Measurements from ENCODE around the gene ARHGAP18.

Gene ARHGAP18

DNA sequence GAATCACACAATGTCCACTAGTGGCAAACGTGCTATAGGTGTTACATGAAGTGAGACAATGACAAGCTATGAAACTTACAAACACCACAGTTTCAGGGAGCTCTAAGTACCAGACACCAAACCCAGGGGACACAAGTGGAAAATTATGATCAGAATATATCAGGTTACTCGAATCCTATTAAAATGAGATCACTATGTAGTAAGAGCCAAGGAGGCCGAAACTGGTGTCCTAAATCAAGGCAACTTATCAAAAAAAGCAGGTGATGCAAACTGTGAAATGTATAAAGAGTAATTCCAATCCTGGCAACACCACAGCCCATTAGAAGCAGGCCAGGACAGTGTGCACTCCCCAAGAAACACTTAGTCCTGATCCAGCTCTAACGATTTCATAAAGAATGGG is 100.3 kb downstream of the ARHGAP18 start:
- no peak for DNase-seq

DNA sequence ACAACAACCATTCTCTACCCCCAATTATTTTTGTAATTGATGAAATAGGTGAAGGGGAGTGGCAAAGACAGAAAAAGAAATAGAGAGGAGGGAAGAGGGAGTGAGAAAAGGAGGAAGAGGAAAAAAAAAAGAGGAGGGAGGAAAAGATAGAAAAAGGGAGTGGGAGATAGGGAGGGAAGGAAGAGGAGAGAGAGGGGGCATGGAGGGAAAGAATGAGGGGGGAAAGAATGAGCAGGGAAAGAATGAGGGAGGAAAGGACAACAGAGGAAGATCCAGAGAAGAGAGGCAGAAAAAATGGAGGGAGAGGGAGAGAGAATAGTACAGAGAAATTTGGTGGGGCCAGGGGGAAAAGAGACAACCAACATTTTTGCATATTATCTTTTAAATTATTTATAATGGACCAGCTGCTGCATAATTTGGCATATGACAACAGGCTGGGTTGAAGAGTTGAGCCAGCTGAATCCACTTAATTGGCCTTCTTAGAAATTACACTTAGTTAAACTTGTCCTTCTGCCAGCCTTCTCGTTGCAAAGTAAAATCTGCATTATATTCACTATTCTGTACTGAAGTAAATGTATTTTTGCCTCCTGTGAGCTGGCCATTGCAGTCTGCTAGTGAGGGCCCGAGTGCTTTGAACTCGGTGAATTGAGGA is 101.0 kb downstream of the ARHGAP18 start:
- DNase-seq: no peak

DNA sequence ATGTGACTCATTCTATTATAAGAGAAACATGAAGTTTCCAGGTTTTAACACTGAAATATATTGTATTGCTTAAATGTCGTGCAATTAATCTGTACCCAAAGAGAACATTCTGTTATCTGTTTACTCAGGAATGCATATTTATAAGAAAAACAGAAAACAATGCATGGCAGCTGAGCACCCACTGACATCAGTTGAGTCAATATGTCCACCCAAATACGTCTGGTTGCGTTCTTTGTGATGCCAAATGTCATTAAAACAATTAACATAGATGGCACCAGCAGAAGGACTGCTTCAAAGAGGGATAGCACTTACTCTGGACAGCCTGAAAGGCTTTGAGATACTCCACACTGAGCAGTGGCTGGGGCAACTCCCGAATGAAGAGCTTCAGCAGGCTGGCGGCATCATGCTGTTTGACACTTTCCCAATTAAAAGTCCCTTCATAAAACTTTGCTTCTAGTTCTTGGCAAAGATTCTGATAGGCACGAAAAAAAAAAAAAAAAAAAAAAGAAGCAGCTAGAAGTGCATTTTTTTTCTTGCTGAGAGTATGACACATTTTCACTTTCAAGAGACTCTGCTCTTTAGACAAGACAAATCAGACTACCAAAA is 102.3 kb downstream of the ARHGAP18 start:
- DNase-seq: no peak

DNA sequence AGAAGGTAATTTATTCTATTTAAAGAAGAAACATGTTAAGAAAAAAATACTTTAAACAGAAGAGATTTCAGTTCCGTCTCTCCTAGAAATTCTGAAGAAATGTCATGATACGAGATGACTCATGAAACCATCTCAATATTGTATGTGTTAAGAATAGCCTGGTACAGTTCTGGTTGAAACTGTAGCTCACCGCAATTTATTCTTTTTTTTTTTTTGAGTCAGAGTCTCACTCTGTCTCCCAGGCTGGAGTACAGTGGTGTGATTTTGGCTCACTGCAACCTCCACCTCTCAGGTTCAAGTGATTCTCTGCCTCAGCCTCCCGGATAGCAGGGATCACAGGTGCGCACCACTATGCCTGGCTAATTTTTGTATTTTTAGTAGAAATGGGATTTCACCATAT is 103.3 kb downstream of the ARHGAP18 start:
- DNase-seq: peak; percentile 18

DNA sequence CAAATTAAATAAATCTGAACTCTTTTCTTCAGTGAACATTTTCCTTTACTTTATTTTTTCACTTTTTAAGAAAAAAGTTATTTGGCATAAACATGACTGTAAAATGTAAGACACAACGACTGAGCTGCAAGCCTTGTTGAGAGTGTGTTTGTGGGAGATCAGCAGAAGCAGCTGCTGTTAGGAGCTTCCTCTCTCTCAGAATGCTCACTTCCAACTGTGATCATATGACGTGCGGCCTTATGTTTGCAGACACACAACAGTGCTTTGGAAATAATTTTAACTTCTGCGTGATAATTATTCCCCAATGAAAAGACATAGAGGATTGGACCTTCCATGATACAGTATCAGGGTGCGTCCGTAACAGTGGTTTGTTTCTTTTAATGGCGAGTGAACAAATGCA is 104.0 kb downstream of the ARHGAP18 start:
- DNase-seq: no peak

DNA sequence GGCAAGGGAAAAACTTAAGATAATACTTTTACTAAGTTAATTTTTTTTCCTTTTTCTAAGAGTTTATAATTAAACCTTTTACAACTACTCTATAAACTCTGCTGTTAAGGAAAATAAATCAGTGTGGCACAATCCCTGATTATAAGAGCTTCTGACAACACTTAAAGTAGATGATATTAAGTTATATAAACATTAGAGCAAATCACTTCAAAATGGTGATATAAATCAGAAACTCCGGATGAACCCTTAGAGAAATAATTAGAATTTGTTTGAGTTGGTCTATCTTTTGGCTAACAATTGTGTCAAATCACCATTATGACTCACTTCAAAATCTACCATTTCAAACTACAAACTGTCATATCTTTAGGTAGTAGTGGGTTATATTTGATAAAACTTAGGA is 104.9 kb downstream of the ARHGAP18 start:
- no peak for DNase-seq

DNA sequence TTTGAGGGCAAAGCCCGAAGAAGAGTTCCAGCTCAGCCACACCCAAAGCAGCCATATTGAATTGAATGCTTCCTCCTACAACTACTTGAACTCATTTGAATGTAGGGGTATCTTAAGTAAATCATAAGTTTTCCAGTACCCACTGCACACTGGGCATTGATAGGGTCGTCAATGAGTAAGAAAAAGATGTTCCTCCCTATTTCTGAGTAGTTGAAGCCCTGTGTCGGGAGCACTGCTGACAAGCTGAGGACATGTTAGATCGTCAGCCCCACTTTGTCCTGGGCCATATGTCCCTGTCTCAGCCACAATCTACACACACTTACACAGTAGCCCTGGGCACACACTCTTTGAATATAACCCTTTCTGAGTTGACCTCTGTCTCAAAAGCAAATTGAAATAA is 105.7 kb downstream of the ARHGAP18 start:
- no peak for DNase-seq

DNA sequence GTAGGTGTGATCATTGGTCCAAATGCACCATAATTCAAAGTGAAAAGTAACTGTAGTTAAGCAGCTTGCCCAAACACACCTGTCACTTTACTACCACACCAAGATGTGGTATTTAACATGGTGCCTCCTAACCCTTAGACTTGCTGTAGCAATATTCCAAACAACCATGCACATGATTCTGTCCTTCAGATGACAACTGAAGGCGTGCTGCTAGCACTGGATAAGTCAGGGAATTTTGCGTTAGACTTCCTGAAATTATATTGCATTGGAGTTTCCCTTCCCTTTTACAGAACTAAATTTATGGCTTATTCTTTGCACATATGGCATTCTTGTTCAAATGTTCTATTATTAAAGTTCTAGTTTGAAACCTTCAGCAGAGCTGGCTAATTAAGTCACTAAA is 106.2 kb downstream of the ARHGAP18 start:
- no peak for DNase-seq

DNA sequence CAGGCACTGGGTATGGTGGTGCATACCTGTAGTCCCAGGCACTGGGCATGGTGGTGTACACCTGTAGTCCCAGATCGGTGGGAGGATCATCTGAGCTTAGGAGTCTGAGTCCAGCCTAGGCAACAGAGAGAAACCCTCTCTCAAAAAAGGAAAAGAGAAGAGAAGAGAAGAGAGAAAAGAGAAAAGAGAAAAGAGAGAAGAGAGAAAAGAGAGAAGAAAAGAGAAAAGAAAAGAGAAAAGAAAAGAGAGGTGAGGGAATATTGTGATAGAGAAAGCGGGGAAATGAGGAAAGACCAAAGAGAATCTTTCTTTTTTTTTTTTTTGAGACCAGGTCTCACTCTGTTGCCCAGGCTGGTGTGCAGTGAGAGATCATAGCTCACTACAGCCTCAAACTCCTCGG is 108.7 kb downstream of the ARHGAP18 start:
- no peak for DNase-seq

DNA sequence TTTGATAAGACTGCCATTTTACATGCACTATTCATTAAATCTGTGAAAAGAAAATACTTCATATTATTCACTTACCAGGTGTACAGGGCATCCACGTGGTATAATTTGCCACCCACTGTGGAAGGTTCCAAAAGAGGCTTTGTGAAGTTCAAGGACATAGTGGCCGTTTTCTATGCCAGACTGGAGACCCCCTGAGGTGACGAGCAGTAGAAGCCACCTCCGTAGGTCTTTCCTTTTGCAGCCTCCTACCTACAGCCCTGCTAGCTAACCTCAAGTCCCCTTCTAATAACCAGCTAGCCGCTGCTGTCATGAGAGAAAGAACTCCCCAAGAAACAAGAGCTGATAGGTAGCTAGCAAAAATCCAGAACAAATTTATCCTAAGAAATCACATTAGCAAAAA is 110.5 kb downstream of the ARHGAP18 start:
- DNase-seq: no peak

DNA sequence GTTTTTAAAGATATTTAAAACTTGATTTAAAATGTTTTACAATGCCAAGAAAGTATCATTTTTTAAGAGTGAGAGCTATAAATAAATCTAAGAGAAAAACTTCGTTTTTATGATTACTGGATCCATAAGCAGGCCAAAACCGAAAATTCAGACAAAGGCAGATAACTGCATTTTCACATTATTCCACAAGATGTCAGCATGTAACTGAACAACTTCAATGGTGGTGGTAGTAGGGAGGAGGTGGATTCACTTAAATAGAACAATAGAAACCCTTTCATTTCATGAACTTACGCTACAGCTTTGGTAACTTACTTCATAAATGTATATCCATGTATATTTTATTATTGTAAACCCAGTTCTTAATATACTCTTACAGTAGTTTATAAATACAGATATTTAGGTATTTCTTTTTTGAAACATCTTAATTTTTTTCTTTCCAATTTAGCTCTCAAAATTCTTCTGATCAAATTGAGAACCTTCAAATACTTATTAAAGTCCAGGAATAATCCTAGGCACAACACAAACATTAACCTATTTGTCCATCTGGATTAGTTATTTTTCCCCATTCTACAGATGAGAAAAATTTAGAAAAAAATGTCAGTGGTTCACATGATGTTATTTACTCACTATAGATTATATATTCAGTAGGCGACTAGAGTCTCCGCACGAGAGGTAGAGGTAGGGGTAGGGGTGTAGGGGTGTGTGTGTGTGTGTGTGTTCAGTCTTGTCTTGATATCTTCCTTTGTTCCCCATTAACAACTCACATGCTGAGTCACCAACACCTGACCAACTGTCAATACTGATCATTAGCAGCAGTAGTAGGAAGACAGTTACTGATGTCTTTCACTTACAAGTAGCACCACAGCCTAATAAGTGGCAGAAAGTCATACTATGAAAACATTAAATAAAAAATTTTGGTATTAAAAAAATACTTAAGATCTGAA is 111.5 kb downstream of the ARHGAP18 start:
- DNase-seq: peak; percentile 70

DNA sequence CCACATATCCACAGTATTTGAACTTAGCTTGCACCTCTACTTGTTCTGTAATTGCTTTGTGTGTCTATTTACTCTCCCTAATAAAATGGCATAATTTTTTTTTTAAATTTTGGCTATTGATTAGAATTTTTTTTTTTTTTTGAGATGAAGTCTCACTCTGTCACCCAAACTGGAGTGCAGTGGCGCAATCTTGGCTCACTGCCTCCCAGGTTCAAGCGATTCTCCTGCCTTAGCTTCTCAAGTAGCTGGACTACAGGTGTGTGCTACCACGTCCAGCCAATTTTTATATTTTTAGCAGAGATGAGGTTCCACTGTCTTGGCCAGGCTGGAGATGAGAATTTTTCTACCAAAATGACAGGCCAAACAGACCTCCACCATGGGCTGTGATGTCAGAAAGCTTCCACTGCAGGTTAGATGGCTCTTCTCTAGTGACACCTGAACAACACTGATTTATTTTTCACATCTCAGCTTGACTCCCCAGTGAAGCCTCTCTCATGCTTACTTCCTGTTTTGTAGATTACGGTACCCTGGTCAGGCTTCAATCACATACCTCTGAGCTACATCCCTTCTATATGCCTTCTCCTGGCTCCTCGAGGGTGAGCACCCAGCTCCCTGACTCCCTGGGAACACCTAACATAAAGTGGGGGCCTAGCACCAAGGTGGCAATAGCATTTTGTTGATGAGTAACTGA is 112.8 kb downstream of the ARHGAP18 start:
- no peak for DNase-seq

DNA sequence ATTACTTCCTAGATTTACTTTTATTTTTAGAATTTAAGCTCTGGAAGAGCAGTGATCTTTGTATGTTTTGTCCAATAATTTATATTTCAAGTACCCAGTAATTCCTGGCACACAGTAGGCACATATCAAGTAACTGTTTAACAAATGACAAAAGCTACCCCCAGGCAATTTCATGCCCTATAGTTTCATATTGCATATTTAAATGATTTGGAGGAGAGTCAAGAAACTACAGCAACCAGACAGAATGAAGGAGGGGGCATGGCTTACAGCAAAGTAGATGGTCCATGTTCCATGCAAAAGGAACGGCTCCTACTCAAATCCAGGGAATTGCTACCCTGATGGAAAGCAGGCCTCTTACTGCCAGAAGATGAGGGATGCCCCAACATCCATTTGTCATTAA is 113.5 kb downstream of the ARHGAP18 start:
- DNase-seq: no peak

DNA sequence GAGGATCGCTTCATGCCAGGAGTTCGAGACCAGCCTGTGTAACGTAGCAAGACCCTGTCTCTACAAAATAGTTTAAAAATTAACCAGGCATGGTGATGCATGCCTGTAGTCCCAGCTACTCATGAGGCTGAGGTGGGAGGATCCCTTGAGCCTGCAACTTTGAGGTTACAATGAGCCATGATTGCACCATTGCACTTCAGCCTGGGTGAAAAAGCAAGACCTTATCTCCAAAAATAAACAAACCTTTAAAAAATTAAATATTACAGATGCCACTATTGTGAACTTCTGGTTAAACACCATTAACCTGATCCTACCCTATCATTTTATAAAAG is 116.8 kb downstream of the ARHGAP18 start:
- DNase-seq: no peak

DNA sequence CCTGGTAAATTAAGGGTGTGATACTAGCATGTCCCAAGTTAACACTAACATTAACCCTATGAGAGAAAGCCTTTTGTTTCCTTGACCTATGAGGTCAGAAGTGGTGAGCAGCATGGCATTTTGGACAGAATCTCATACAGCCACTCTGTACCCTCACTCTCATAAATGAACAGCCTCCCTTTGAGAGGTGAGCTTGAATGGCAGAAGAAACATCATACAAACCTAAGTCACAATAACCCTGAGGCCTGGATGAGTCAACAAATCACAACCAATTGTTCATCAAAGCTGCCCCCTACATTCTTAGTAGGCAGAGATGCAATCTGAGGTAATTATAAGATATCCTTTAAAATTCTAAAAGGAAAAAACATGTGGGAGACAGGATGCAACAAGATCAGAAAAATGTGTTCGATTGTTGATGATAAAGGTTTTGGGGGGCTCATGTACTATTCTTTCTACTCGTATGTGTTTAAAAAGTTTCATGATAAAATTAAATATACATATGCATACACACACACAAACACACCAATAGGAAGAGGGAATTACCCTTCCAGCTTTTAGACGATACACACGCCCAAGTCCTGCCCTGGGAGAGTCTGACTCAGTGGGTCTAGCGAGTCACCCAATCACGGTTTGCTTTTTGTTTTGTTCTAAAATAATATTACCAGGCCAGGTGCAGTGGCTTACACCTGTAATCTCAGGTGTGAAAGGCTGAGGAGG is 117.3 kb downstream of the ARHGAP18 start:
- no peak for DNase-seq

DNA sequence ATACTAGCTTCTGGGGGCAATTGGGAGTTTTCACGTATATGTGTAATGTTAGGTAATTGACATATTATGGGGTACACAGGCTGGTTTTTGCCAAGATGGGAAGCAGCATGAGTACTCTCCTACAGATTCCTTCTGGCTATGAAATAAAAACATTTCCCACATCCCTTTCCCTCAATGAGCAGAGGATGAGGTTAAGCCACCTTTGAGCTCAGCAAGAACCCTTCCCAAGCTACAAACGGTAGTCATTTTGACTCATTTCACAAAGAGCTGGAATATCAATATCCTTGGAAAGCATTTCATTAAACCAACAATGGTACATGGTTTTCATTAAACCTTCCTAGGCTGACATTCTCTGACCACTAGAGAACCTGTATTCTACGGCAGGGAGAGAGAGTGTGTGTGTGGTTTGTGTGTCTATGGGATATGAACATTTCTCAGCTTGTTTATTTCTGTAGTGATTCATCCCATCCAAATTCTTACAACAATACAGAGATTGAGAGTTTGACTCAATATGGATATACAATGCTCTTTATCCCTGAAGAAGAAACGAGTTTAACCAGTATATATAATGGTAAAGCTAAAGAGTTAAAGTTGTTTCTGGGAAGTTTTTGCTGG is 119.5 kb downstream of the ARHGAP18 start:
- DNase-seq: peak; percentile 92

DNA sequence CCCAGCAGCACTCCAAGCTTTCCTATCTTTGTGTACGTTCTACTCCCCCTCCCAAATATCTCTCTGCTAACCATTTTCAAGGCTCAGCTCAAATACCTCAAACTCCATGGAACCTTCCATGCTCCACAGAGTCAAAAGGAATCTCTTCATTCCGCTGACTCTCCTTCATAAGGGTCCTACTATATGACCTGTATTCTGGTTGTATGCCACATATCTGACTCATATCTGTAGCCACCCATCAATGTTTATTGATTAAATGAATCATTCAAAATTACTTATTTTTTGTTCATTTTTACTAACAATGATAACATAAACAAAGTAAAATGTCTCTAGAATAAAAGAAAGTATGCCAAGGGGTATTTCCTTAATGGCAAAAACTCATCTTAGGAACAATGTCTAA is 123.2 kb downstream of the ARHGAP18 start:
- no peak for DNase-seq

DNA sequence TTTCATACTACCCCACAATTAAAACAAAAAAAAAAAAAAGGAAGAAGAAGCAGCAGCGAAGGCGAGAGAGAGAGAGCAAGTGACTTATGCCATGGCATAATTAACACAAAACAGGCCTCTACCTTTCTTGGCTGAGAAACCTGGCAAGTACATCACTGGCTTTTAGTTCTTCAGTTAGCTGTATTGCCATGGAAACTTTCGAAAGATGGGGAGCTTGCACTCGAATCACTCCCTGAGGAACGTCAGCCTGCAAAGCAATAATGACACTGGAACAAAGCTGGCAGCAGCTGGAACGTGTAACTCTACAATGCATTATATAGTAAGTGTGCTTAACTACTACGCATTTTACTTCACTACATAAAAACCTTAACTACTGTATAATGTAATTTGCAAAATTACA is 126.1 kb downstream of the ARHGAP18 start:
- no peak for DNase-seq

DNA sequence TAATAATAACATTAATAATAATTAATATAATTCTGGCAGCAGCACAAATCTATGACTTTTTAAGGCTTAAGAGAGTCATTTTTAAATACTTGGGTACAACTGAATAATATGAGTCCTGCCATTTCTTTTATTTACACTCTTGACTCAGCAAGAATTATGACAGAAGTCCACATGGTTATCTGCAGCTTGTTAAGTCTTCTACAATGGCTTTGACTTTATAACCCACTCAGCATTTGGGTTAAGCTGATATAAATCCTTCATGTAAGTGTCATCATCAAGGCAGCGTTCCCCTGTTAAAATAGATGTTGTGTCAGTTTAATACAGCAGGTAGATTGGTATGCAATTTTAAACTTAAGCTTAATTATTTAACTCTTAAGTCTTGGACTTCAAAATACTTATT is 131.7 kb downstream of the ARHGAP18 start:
- DNase-seq: no peak

DNA sequence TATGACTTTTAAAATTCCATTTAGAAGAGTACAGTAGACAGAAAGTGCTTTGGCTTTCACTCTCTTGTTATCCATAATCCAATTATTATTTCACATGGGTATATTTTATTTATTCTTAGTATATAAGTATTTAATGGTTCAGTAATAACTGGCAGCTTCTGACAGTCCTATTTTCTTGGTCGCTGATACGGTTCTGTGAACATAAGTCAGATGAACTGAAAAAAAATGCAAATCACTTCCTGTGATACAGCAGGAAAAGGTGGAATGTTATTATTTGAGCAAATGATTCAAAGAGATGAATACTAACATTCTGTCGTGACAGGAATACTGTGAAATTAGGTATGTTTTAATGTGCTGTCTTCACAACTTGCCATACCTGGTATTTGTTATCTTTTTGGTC is 132.3 kb downstream of the ARHGAP18 start:
- no peak for DNase-seq

DNA sequence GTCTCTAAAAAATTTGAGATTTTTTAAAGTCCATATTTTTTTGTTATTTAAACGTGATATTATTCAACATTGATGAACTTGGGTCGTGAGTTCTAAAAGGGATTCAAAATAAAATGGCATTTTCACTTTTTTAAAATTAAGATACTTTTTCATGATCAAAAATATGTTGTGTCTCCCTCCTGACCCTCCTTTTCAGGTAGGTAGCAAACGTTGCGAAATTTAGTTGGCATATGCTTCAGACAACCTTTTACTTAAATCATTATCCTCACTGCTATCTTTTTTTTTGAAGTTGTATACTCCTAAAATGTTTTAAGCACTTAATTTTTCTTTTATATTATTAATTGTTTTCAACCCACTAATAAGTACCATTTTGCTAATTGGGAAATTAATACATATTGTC is 133.5 kb downstream of the ARHGAP18 start:
- DNase-seq: no peak
